MM.1S (cell line): ENCODE data around the gene SFI1.

ENCODE experiments used
- DNase-seq: peaks from one replicate; pipeline ENCODE4 v3.0.0-alpha.2; 2015
- H2AFZ ChIP-seq: fragments of 300-600 bp; sonication (generic); 2 replicates; pipeline ENCODE4 v1.6.0; 2016; ENCODE audit warnings: antibody characterized with exemption, low read length
- H3F3A ChIP-seq: fragments of 300-600 bp; sonication (generic); 2 replicates; pipeline ENCODE4 v1.6.1; 2016; ENCODE audit warnings: mild to moderate bottlenecking, antibody characterized with exemption, low read length, moderate library complexity, mixed read lengths; ENCODE audit not compliant: insufficient read depth
- H3K27ac ChIP-seq: fragments of 300-600 bp; sonication (generic); 2 replicates; pipeline ENCODE4 v1.5.1; 2016; ENCODE audit warnings: mild to moderate bottlenecking, low read length
- H3K27me3 ChIP-seq: fragments of 300-600 bp; sonication (generic); replicated peaks from 2 replicates; pipeline ENCODE4 v1.6.0; 2016; ENCODE audit warnings: low read length; ENCODE audit not compliant: insufficient read depth
- H3K36me3 ChIP-seq: fragments of 300-600 bp; sonication (generic); replicated peaks from 2 replicates; pipeline ENCODE4 v1.6.1; 2016; ENCODE audit warnings: mild to moderate bottlenecking, low read length, mixed read lengths; ENCODE audit not compliant: insufficient read depth
- H3K4me1 ChIP-seq: fragments of 300-600 bp; sonication (generic); 2 replicates; pipeline ENCODE4 v1.6.1; 2016; ENCODE audit warnings: low read length, mixed read lengths
- H3K4me2 ChIP-seq: fragments of 300-600 bp; sonication (generic); 2 replicates; pipeline ENCODE4 v1.6.0; 2016; ENCODE audit warnings: low read depth, low read length
- H3K4me3 ChIP-seq: fragments of 300-600 bp; sonication (generic); 2 replicates; pipeline ENCODE4 v1.5.1; 2016; ENCODE audit warnings: low read length, mixed read lengths
- H3K79me2 ChIP-seq: fragments of 300-600 bp; sonication (generic); 2 replicates; pipeline ENCODE4 v1.6.1; 2016; ENCODE audit warnings: mixed run types, low read length, mixed read lengths
- H3K9ac ChIP-seq: fragments of 300-600 bp; sonication (generic); 2 replicates; pipeline ENCODE4 v1.6.1; 2016; ENCODE audit warnings: low read length, mixed read lengths
- H3K9me2 ChIP-seq: fragments of 300-600 bp; sonication (generic); replicated peaks from 2 replicates; pipeline ENCODE4 v1.6.1; 2016; ENCODE audit warnings: mild to moderate bottlenecking, low read length, mixed read lengths; ENCODE audit not compliant: insufficient read depth
- H3K9me3 ChIP-seq: fragments of 300-600 bp; sonication (generic); replicated peaks from 2 replicates; pipeline ENCODE4 v1.6.1; 2016; ENCODE audit warnings: mild to moderate bottlenecking, low read length, mixed read lengths; ENCODE audit not compliant: insufficient read depth
- H4K20me1 ChIP-seq: fragments of 300-600 bp; sonication (generic); 2 replicates; pipeline ENCODE4 v1.6.1; 2016; ENCODE audit warnings: mild to moderate bottlenecking, low read length, moderate library complexity, mixed read lengths; ENCODE audit not compliant: insufficient read depth
- CTCF ChIP-seq: fragments of 300-600 bp; sonication (generic); IDR thresholded peaks from 2 replicates; pipeline ENCODE4 v1.5.1; 2016; ENCODE audit warnings: antibody characterized with exemption, low read length, mixed read lengths
- EZH2 ChIP-seq: fragments of 300-600 bp; sonication (generic); optimal IDR thresholded peaks from 2 replicates; pipeline ENCODE3; 2017; ENCODE audit warnings: low read depth, mild to moderate bottlenecking, antibody characterized with exemption, low read length, mixed read lengths
- EZH2phosphoT487 ChIP-seq: fragments of 300-600 bp; sonication (generic); IDR thresholded peaks from 2 replicates; pipeline ENCODE4 v1.6.1; 2018; ENCODE audit warnings: antibody characterized with exemption, low read length

Gene SFI1

GRCh38 chr22:31625661-31626426 lies 129.5 kb downstream of the SFI1 start:
- no peak overlapping the region for H2AFZ ChIP-seq
- no peaks in the 10 kb centered on the region for H3K9me2 ChIP-seq
- no peak overlapping the region for H3K27ac ChIP-seq
- H3K27me3 ChIP-seq: no peaks in the 10 kb centered on the region
- H3K9ac ChIP-seq: no peak overlapping the region
- no peak overlapping the region for H3K4me3 ChIP-seq
- peaks cover under 1% of the 10 kb centered on the region; the same call in 1 of the 2 replicates for H3K4me1 ChIP-seq
- no peak for TF ChIP-seq EZH2phosphoT487
- TF ChIP-seq EZH2: no peak
- no peak for TF ChIP-seq CTCF
- H3K4me2 ChIP-seq: no peak overlapping the region
- 0 out of 2 replicates have a peak, but pooled peaks cover 3% of the 10 kb centered on the region for H3F3A ChIP-seq
- H4K20me1 ChIP-seq: no peaks in the 10 kb centered on the region; the same call in 1 of the 2 replicates
- no peak for DNase-seq
- no peaks in the 10 kb centered on the region for H3K9me3 ChIP-seq
- no peaks in the 10 kb centered on the region for H3K36me3 ChIP-seq
- peaks cover 93% of the 10 kb centered on the region for H3K79me2 ChIP-seq

- Histone ChIP-seq H3K9me3 (no peaks in the 10 kb centered on the region), H3K9ac (no peak overlapping the region), H3K36me3 (no peaks in the 10 kb centered on the region), H4K20me1 (no peaks in the 10 kb centered on the region; the same call in 1 of the 2 replicates), H3K4me2 (no peak overlapping the region), H2AFZ (no peak overlapping the region), H3K27ac (no peak overlapping the region), H3K79me2 (peaks cover 99% of the 10 kb centered on the region), H3K4me3 (no peak overlapping the region), H3F3A (0 out of 2 replicates have a peak, but pooled peaks cover 3% of the 10 kb centered on the region), H3K9me2 (no peaks in the 10 kb centered on the region), H3K4me1 (peaks cover 8% of the 10 kb centered on the region; the same call in 1 of the 2 replicates), H3K27me3 (no peaks in the 10 kb centered on the region)
- no peak for DNase-seq
- TF ChIP-seq EZH2phosphoT487 (no peak), EZH2 (no peak), CTCF (no peak)
These were observed 130.3 kb downstream of the SFI1 start for GRCh38 chr22:31626427-31627150.

- Histone ChIP-seq H3K4me3 (no peak overlapping the region), H3K27ac (no peak overlapping the region), H3K4me2 (no peak overlapping the region), H3F3A (0 out of 2 replicates have a peak, but pooled peaks cover 3% of the 10 kb centered on the region), H3K36me3 (no peaks in the 10 kb centered on the region), H3K9me2 (no peaks in the 10 kb centered on the region), H3K4me1 (peaks cover 8% of the 10 kb centered on the region; the same call in 1 of the 2 replicates), H4K20me1 (no peaks in the 10 kb centered on the region; the same call in 1 of the 2 replicates), H3K27me3 (no peaks in the 10 kb centered on the region), H3K9ac (no peak overlapping the region), H3K9me3 (no peaks in the 10 kb centered on the region), H2AFZ (no peak overlapping the region), H3K79me2 (peaks cover 99% of the 10 kb centered on the region)
- no peak for TF ChIP-seq EZH2phosphoT487
- TF ChIP-seq EZH2: no peak
- no peak for TF ChIP-seq CTCF
- DNase-seq: no peak
These were observed 130.9 kb downstream of the SFI1 start for GRCh38 chr22:31627223-31627731.
